Heart right ventricle (tissue), 16 donors: Measurements from ENCODE around the gene NEDD9. TPM values are rescaled to one million over a fixed set of nuclear protein-coding genes. Genes with fewer than 3 reads are reported as not detected.

Experiments used
- ATAC-seq, 8 donors: fragments of 200-7000 bp; cut with Tn5 transposase; one replicate each; pipeline ENCODE4 v1.9.1; 2020; ENCODE audit warnings: mild to moderate bottlenecking in 8 of 8, moderate library complexity in 8 of 8, moderate number of reproducible peaks in 1 of 8
- DNase-seq, 2 donors: peaks; one replicate each; pipeline ENCODE4 v3.0.0-alpha.2; 2020
- H3K27ac ChIP-seq, 10 donors: fragments of 200-600 bp; sonication (generic) in 2 of 10; one replicate each; pipeline versions ENCODE4 v1.5.0 to v1.8.0; 2020 to 2022; ENCODE audit warnings: mild to moderate bottlenecking in 3 of 10
- H3K27me3 ChIP-seq, 7 donors: fragments of 200-600 bp; one replicate each; pipeline ENCODE4 v1.8.0; 2021 to 2022; ENCODE audit warnings: mild to moderate bottlenecking in 2 of 7
- H3K36me3 ChIP-seq, 9 donors: fragments of 200-600 bp; sonication (generic) in 1 of 9; one replicate each; pipeline versions ENCODE4 v1.5.0 to v1.8.0; 2020 to 2022; ENCODE audit warnings: mild to moderate bottlenecking in 2 of 9
- H3K4me1 ChIP-seq, 9 donors: fragments of 200-600 bp; sonication (generic) in 1 of 9; one replicate each; pipeline versions ENCODE4 v1.5.0 to v1.8.0; 2020 to 2022; ENCODE audit warnings: mild to moderate bottlenecking in 4 of 9
- H3K4me3 ChIP-seq, 10 donors: fragments of 200-600 bp; sonication (generic) in 2 of 10; one replicate each; pipeline versions ENCODE4 v1.5.0 to v1.8.0; 2020 to 2022; ENCODE audit warnings: mild to moderate bottlenecking in 7 of 10, moderate library complexity in 2 of 10
- H3K9me3 ChIP-seq, 11 donors: fragments of 200-600 bp in 10 of 11; sonication (generic) in 2 of 11; one replicate each; pipeline versions ENCODE4 v1.5.0 to v1.8.0; 2013 to 2022; ENCODE audit warnings: mild to moderate bottlenecking in 2 of 11, control low read depth in 1 of 11, moderate library complexity in 1 of 11
- WGBS, 2 donors: extraction: QIAGEN DNeasy Blood & Tissue Kit; methylation state at CpG; one replicate each; pipeline ENCODE4 v1.1.7; 2013; ENCODE audit warnings: inconsistent platforms in 1 of 2; 5-methylcytosine and 5-hydroxymethylcytosine counted together
- intact Hi-C, 10 donors: fragments of 100-400 bp; cut with DNase I; formaldehyde crosslinking; loops; one replicate each; pipeline versions ENCODE4 v1.11.1 to v1.14.2; 2022
- polyA plus RNA-seq, 2 donors: library from polyadenylated mRNA; stranded (reverse); fragments of 200-250 nt; gene quantifications; one replicate each; pipeline ENCODE4 v1.2.3, GENCODE V29; 2013
- total RNA-seq, 10 donors: library from RNA; stranded (reverse); fragmentation: NEBNext Ultra II Directional in 3 of 10; extraction: Animal tissue kit (Norgen Biotek cat#: 25700) in 3 of 10; gene quantifications; one replicate each; pipeline versions ENCODE4 v1.2.1 to v1.2.4, GENCODE V29; 2021 to 2023
- TF ChIP-seq, protein P1 (sequence below), 9 donors: fragments of 200-600 bp; sonication (generic) in 2 of 9; IDR thresholded peaks; one replicate each; pipeline versions ENCODE4 v1.5.0 to v1.8.0; 2021 to 2022; ENCODE audit warnings: antibody characterized with exemption in 9 of 9, mild to moderate bottlenecking in 5 of 9, moderate library complexity in 1 of 9
- donor health status: Arrhythmogenic right ventricular cardiomyopathy.
- donor health status: ischemic (EF 13 %, LVEDD 7.1; RV severe dilation, severe dysfunction).
- donor health status: healthy with polysubstance abuse.
- donor health status: DM: no; HTN: yes; CAD: no.
- donor health status: DM: no; HTN: no; CAD: no.
- donor health status: ischemic (EF 25% LVEDD 6.9; RV normal size, moderate dysfunction).
- donor health status: ischemic (EF 25% LVEDD 5.7; RV mildly dilated, moderate dysfunction).
- donor health status: healthy.
- donor health status: DM: yes; HTN: yes; CAD: no.
- donor health status: Ischemic cardiomyopathy.
- donor health status: ischemic (EF 35%, LVEDD 5.7; RV mildly dilated, moderate dysfunction).
- donor health status: nonischemic (EF 11% LVEDD 7.7; RV severe dilation, severe dysfunction).
- donor health status: DM: yes; HTN: yes; CAD: no.
- donor health status: PGD.
- donor health status: ischemic (EF 29% LVEDD 5.4; RV normal size, mild dysfunction).
- donor health status: nonischemic (EF 23%, LVEDD 6.1; RV moderate dilation, normal function).

The NEDD9 gene
- total and polyA plus RNA-seq, 12 donors: 10.8 to 34.2 (median 23.3) TPM

DNA sequence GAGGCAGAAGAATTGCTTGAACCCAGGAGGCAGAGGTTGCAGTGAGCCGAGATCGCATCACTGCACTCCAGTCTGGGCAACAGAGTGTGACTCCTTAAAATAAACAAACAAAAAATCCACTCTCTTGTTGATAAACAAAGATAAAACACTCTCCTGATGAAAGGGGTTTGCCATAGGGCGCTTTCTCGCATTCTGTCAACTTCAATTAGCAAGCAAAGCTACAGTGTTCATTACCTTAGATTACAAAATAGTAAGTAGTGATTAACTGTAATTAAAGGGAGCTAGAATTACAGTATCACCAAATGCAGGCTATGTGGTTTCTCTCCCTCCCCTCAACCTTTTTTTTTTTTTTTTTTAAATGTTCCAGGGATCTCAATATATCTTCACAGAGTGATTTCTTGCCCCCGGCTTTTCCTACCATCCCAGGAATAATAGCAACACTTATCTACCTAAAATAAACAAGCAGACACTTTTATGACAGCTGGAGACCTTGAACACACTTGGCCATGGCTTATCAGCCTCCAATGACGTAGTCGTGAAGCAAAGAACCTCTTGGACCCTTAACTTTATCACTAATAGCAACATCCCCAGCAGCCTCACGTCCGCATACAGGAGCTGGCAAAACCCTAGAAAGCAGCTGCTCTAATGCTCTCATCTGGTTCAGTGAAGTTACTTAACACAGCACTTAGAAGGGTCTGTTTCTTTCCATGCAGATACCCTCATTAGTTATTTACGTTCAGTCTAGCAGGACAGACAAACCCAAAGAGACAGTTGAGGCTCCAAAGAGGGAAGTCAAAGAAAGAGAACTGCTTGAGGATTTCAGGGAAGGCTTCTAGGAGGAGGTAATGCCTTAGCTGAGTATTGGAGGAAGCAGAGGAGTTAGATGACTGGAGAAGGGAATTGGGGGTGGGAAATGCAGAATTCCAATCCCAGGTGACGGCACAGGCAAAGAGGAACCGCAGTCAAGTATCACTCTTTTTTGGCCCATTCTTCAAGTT lies 37.9 kb upstream of the NEDD9 start:
- peak; percentile 39 to 96 (median 84) for ATAC-seq
- intact Hi-C loops: loop anchor here in 1 of 10 donors (5.0 kb wide), 1 partner anchor 1837 kb away; no protein-coding TSS in a partner anchor
- DNase-seq: no peak
- Histone ChIP-seq H3K27me3 (no peaks in the 10 kb centered on the region), H3K4me3 (no peak overlapping the region), H3K27ac (no peak overlapping the region), H3K4me1 (peaks cover 6 to 23% (median 12%) of the 10 kb centered on the region in 9 donors), H3K36me3 (no peaks in the 10 kb centered on the region), H3K9me3 (no peaks in the 10 kb centered on the region)
- 49 to 63% methylated on average over 12 of the region's 12 CpGs for WGBS, 2 donors
- TF ChIP-seq, protein P1, sequence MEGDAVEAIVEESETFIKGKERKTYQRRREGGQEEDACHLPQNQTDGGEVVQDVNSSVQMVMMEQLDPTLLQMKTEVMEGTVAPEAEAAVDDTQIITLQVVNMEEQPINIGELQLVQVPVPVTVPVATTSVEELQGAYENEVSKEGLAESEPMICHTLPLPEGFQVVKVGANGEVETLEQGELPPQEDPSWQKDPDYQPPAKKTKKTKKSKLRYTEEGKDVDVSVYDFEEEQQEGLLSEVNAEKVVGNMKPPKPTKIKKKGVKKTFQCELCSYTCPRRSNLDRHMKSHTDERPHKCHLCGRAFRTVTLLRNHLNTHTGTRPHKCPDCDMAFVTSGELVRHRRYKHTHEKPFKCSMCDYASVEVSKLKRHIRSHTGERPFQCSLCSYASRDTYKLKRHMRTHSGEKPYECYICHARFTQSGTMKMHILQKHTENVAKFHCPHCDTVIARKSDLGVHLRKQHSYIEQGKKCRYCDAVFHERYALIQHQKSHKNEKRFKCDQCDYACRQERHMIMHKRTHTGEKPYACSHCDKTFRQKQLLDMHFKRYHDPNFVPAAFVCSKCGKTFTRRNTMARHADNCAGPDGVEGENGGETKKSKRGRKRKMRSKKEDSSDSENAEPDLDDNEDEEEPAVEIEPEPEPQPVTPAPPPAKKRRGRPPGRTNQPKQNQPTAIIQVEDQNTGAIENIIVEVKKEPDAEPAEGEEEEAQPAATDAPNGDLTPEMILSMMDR (IDR thresholded peaks at IDR 0.05): no peak

DNA sequence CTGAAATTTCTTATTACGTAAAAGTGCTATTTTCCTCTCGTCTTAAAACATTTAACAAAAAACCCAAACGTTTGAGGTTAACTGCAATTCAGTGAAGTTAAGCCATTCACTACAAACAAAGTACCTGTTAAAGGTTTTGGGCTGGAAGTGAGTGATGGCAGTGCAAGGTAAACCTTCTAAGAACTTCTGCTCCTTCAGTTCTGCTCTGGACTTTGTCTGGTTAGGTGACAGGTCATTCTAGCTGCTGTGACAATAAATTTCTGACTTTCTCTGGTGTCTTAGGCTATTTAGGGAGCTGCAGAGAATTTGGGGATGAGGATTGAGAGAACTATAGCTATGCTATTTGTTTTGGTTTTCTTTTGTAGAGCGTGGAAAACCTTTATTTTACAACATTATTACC lies 36.5 kb upstream of the NEDD9 start:
- Histone ChIP-seq H3K9me3 (no peaks in the 10 kb centered on the region), H3K27me3 (no peaks in the 10 kb centered on the region), H3K36me3 (no peaks in the 10 kb centered on the region), H3K27ac (no peak overlapping the region), H3K4me1 (peaks cover 7 to 20% (median 13%) of the 10 kb centered on the region in 9 donors), H3K4me3 (no peak overlapping the region)
- DNase-seq: no peak
- TF ChIP-seq, protein P1 (IDR thresholded peaks at IDR 0.05): no peak
- 79 to 87% methylated on average over 4 of the region's 4 CpGs for WGBS, 2 donors
- intact Hi-C loops: no loop called here
- no peak for ATAC-seq

DNA sequence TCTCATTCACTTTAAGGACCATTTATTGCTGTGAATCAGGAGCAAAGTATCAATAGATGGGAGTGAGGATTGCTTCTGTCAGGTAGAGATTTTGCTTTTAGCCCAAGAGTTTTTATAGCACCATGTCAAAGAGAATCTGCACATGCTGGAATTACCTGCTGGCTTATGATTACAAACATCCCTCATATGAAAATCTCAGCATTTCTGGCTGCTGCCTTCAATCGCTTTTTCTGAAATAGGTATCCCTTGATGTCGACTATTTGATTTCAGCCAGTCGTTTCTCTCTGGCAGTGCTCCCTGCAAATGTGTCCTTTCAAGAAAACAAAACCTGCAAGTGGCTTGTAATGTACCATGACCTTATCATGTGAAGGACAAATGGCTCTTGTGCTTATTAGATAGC lies 34.5 kb upstream of the NEDD9 start:
- no peaks in the 10 kb centered on the region for H3K9me3 ChIP-seq
- intact Hi-C loops: no loop called here
- H3K4me3 ChIP-seq: no peak overlapping the region
- WGBS, 2 donors: 53 to 61% methylated on average over 3 of the region's 3 CpGs
- ATAC-seq: no peak
- DNase-seq: no peak
- no peak overlapping the region for H3K27ac ChIP-seq
- peaks cover 13 to 41% (median 32%) of the 10 kb centered on the region in 9 donors for H3K4me1 ChIP-seq
- no peaks in the 10 kb centered on the region for H3K27me3 ChIP-seq
- no peaks in the 10 kb centered on the region for H3K36me3 ChIP-seq
- TF ChIP-seq, protein P1 (IDR thresholded peaks at IDR 0.05): no peak

DNA sequence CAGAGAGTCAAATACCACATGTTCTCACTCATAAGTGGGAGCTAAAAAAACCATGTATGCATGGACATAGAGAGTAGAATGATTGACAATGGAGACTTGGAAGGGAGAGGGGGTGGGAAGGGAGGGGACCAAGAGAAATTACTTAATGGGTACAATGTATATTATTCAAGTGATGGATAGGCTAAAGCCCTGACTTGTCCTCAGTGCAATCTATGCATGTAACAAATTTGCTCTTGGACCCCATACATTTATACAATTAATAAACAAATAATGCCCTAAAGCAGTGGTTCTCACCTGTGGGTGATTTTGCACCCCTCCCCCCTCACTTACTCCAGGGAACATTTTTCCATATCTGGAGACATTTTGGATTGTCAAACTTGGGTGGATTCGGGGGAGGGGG lies 33.5 kb upstream of the NEDD9 start:
- no peak for ATAC-seq
- TF ChIP-seq, protein P1 (IDR thresholded peaks at IDR 0.05): no peak
- no peaks in the 10 kb centered on the region for H3K36me3 ChIP-seq
- no peaks in the 10 kb centered on the region for H3K27me3 ChIP-seq
- intact Hi-C loops: no loop called here
- H3K9me3 ChIP-seq: no peaks in the 10 kb centered on the region
- H3K4me3 ChIP-seq: no peak overlapping the region
- H3K27ac ChIP-seq: no peak overlapping the region
- H3K4me1 ChIP-seq: peaks cover 12 to 39% (median 25%) of the 10 kb centered on the region in 9 donors
- 75 to 95% methylated on average over 1 of the region's 1 CpG for WGBS, 2 donors
- no peak for DNase-seq
